PC-9 (cell line): ENCODE data around the gene SLC6A6. TPM values are rescaled to one million over a fixed set of nuclear protein-coding genes. Genes with fewer than 3 reads are reported as not detected.
A peak's percentile ranks its signal among the peaks of the same experiment; 100 is the strongest.

Experiments
- Bru-seq: library from RNA; stranded (reverse); fragments of 400-500 nt; gene quantifications from one replicate; lab custom pipeline; 2021; lab: Mats Ljungman, UMichigan
- BruChase-seq, 2 experiments: library from RNA; stranded (reverse); fragments of 400-500 nt; gene quantifications; one replicate each; lab custom pipeline; 2021; lab: Mats Ljungman, UMichigan
- BruUV-seq: library from RNA; stranded (reverse); fragments of 400-500 nt; replicated peaks from 2 replicates; lab custom pipeline; 2021; lab: Mats Ljungman, UMichigan
- CTCF ChIA-PET: fragments of 300-600 bp; sonication (Branson Sonifier 250); formaldehyde crosslinking; loops from one replicate; lab custom pipeline; 2022; ENCODE audit warnings: antibody characterized with exemption; lab: Charles Lee
- POLR2A ChIA-PET: fragments of 300-600 bp; sonication (Branson Sonifier 250); formaldehyde crosslinking; loops from one replicate; lab custom pipeline; 2022; ENCODE audit warnings: antibody characterized with exemption; ENCODE audit not compliant: unreplicated experiment; lab: Charles Lee
- DNase-seq, 2 experiments: peaks; one replicate each; pipeline versions ENCODE4 v3.0.0 to v3.0.0-alpha.2; 2015 to 2022; ENCODE audit warnings: mixed read lengths in 1 of 2
- H2AFZ ChIP-seq: fragments of 200-600 bp; sonication (generic); 2 replicates; pipeline ENCODE4 v1.8.1; 2017; ENCODE audit warnings: antibody characterized with exemption
- H3F3A ChIP-seq: fragments of 200-600 bp; sonication (generic); 2 replicates; pipeline ENCODE4 v1.8.1; 2017; ENCODE audit warnings: antibody characterized with exemption, mild to moderate bottlenecking, low read depth; ENCODE audit not compliant: insufficient read depth
- H3K27ac ChIP-seq: fragments of 200-600 bp; sonication (generic); 2 replicates; pipeline ENCODE4 v1.6.1; 2016; ENCODE audit warnings: mixed run types
- H3K27me3 ChIP-seq: fragments of 200-600 bp; sonication (generic); 2 replicates; pipeline ENCODE4 v1.6.1; 2016; ENCODE audit warnings: low read depth, mixed run types; ENCODE audit not compliant: insufficient read depth
- H3K36me3 ChIP-seq: fragments of 200-600 bp; sonication (generic); 2 replicates; pipeline ENCODE4 v1.6.1; 2016; ENCODE audit warnings: low read depth, mixed run types
- H3K4me1 ChIP-seq: fragments of 200-600 bp; sonication (generic); replicated peaks from 2 replicates; pipeline ENCODE4 v1.6.1; 2016; ENCODE audit warnings: mixed run types; ENCODE audit not compliant: insufficient read depth
- H3K4me2 ChIP-seq: fragments of 200-600 bp; sonication (generic); 2 replicates; pipeline ENCODE4 v1.6.1; 2017; ENCODE audit warnings: mixed run types
- H3K4me3 ChIP-seq: fragments of 200-600 bp; sonication (generic); 2 replicates; pipeline ENCODE4 v1.6.1; 2016; ENCODE audit warnings: mixed run types
- H3K79me2 ChIP-seq: fragments of 200-600 bp; sonication (generic); 2 replicates; pipeline ENCODE4 v1.6.1; 2017; ENCODE audit warnings: low read depth, mixed run types
- H3K9me2 ChIP-seq: fragments of 200-600 bp; sonication (generic); 2 replicates; pipeline ENCODE4 v1.8.1; 2017; ENCODE audit warnings: mild to moderate bottlenecking; ENCODE audit not compliant: insufficient read depth
- H3K9me3 ChIP-seq: fragments of 200-600 bp; sonication (generic); 2 replicates; pipeline ENCODE4 v1.8.1; 2016; ENCODE audit warnings: low read depth; ENCODE audit not compliant: insufficient read depth
- H4K20me1 ChIP-seq: fragments of 200-600 bp; sonication (generic); 2 replicates; pipeline ENCODE4 v1.8.1; 2017; ENCODE audit not compliant: insufficient read depth
- EZH2 ChIP-seq: fragments of 200-600 bp; sonication (generic); IDR thresholded peaks from 2 replicates; pipeline ENCODE4 v1.8.0; 2017; ENCODE audit warnings: antibody characterized with exemption, low read depth
- intact Hi-C: fragments of 100-400 bp; cut with micrococcal nuclease; formaldehyde crosslinking; loops from one replicate; pipeline ENCODE4 v1.10.0; 2022; ENCODE audit not compliant: unreplicated experiment
- long read RNA-seq: library from polyadenylated mRNA; stranded (forward); transcript quantifications from one replicate; pipeline ENCODE4 v2.0.0, GENCODE V29; 2022
- total RNA-seq: library from RNA; stranded (reverse); gene quantifications from 2 replicates; pipeline ENCODE4 v1.2.3, GENCODE V29; 2021
- TF ChIP-seq, protein P1 (sequence below): fragments of 200-600 bp; sonication (generic); conservative IDR thresholded peaks from 2 replicates; pipeline ENCODE4 v1.6.1; 2017; ENCODE audit warnings: mixed run types, antibody characterized with exemption, mild to moderate bottlenecking, moderate library complexity

SLC6A6 gene
- total RNA-seq (84.9 and 122 TPM in 2 replicates), Bru-seq, nascent RNA (percentile 92 among the genes with signal in this experiment), BruChase-seq, experiment 1, labeled RNA remaining after a 2-hour chase (percentile 91 among the genes with signal in this experiment), BruChase-seq, experiment 2, labeled RNA remaining after a 6-hour chase (percentile 95 among the genes with signal in this experiment)
- long read RNA-seq, full-length matches to known transcripts: 25 of 116 reads
- long read RNA-seq, partial matches to known transcripts: 4 of 116 reads
- long read RNA-seq, other reads (novel, unspliced or antisense): 87 of 116 reads

DNA sequence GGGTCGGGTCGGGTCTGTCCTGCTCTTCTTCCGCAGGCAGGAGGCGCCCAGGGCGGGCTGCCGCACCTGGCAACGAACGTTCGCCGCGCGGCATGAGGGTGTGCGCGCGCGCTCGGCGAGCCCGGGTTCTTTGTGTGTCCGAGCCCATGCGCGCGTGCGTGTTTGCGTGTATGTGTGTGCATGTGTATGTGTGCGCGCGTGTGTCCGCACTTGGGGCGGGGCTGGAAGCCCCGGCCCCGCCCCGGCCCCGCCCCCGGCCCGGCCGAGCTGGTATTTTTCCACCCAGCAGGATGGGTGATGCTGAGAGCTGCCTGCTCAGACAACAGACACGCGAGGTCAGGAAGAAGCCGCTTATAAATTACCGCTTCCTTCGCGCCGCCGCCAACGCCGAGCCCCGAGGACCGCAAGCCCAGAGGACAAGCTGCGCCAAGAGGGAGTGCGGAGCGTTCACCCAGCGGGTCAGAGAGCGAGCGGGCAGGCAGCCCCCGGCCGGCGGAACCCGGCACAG, at the start of gene SLC6A6:
SLC6A6 (plus strand) TSS at position 303 of the 508 bp plus-strand sequence. CDS start 41,029 bp downstream, outside the sequence.
- peaks cover 47% of the 10 kb centered on the region for H3K79me2 ChIP-seq
- no peaks in the 10 kb centered on the region for H3K9me2 ChIP-seq
- H3K4me2 ChIP-seq: peak within 1 kb of the TSS; percentile 88
- H3K27me3 ChIP-seq: no peaks in the 10 kb centered on the region
- H2AFZ ChIP-seq: peak within 1 kb of the TSS; percentile 84
- peak; percentile 82 to 97 for DNase-seq
- 0 out of 2 replicates have a peak, but pooled peaks cover 9% of the 10 kb centered on the region for H3K36me3 ChIP-seq
- peaks cover 12% of the 10 kb centered on the region; the same call in 1 of the 2 replicates for H4K20me1 ChIP-seq
- H3K27ac ChIP-seq: peak within 1 kb of the TSS; percentile 99
- no TSS peak for BruUV-seq
- peaks cover 39% of the 10 kb centered on the region for H3K4me1 ChIP-seq
- no peaks in the 10 kb centered on the region for H3K9me3 ChIP-seq
- POLR2A ChIA-PET: interaction anchor here (0.6 to 1.3 kb wide), 4 partner anchors 9 to 79 kb away, joined by 3 to 7 read pairs (median 4); no protein-coding TSS in a partner anchor
- CTCF ChIA-PET: interaction anchor here (0.6 to 1.0 kb wide), 3 partner anchors 16 to 199 kb away, joined by 3 to 4 read pairs (median 3); no protein-coding TSS in a partner anchor
- H3K4me3 ChIP-seq: peak within 1 kb of the TSS; percentile 88
- no peak for TF ChIP-seq EZH2
- TF ChIP-seq, protein P1, sequence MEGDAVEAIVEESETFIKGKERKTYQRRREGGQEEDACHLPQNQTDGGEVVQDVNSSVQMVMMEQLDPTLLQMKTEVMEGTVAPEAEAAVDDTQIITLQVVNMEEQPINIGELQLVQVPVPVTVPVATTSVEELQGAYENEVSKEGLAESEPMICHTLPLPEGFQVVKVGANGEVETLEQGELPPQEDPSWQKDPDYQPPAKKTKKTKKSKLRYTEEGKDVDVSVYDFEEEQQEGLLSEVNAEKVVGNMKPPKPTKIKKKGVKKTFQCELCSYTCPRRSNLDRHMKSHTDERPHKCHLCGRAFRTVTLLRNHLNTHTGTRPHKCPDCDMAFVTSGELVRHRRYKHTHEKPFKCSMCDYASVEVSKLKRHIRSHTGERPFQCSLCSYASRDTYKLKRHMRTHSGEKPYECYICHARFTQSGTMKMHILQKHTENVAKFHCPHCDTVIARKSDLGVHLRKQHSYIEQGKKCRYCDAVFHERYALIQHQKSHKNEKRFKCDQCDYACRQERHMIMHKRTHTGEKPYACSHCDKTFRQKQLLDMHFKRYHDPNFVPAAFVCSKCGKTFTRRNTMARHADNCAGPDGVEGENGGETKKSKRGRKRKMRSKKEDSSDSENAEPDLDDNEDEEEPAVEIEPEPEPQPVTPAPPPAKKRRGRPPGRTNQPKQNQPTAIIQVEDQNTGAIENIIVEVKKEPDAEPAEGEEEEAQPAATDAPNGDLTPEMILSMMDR: peak; percentile 57
- H3F3A ChIP-seq: peaks cover 52% of the 10 kb centered on the region
- intact Hi-C loops: loop anchor here (1.0 to 10.0 kb wide), 7 partner anchors 30 to 198 kb away; no protein-coding TSS in a partner anchor

DNA sequence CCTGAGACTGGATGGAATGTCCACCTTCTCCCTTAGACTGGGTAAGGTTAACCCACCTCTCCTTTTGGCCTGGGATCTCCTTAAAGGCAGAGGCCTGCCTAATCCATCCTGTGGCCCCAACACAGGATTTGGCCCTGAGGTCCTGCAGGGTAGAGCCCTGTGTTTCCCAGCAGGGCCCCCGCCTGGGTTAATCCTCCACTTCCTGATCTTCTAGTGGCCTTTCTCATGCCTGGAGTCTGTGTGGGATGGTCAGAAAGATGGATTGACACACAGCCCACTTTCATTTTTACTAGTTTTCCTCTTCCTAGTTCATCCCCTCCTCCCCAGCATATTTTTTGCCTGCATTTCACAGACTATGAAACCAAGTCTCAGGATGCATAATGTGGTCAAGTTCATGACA, 48.9 kb upstream of the SLC6A6 start:
- H3K36me3 ChIP-seq: no peaks in the 10 kb centered on the region
- H3K27me3 ChIP-seq: no peaks in the 10 kb centered on the region
- H3K9me3 ChIP-seq: no peaks in the 10 kb centered on the region
- intact Hi-C loops: no loop called here
- H3K4me3 ChIP-seq: no peak overlapping the region
- TF ChIP-seq, protein P1: no peak
- TF ChIP-seq EZH2: no peak
- no peaks in the 10 kb centered on the region for H3K4me1 ChIP-seq
- H3F3A ChIP-seq: peaks cover 3% of the 10 kb centered on the region; the same call in 1 of the 2 replicates
- BruUV-seq: no TSS peak
- DNase-seq: no peak
- no peak overlapping the region for H2AFZ ChIP-seq
- no peaks in the 10 kb centered on the region for H3K9me2 ChIP-seq
- H4K20me1 ChIP-seq: no peaks in the 10 kb centered on the region
- no peak overlapping the region for H3K4me2 ChIP-seq
- POLR2A ChIA-PET: no interaction called here
- CTCF ChIA-PET: interaction anchor here (0.7 kb wide), 1 partner anchor 26 kb away, joined by 11 read pairs; no protein-coding TSS in a partner anchor
- no peaks in the 10 kb centered on the region for H3K79me2 ChIP-seq
- no peak overlapping the region for H3K27ac ChIP-seq

DNA sequence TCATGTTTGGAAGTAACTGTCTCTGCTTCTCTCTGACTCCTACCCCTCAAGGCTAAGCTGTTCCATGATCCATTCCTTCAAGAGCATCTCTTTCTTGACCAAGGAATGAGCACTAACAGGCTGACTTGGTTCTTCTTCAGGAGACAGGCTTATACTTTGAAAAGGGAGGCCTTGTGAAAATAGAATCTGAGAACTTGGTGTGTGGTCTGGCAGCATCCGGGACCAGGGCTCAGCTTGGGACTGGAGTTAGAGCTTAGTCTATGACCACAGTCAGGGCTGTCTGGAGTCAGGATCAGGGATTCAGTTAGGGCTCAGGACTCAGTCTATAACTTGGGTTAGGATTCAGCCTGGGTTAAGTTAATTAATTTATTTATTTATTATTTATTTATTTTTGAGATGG, 44.9 kb upstream of the SLC6A6 start:
- intact Hi-C loops: no loop called here
- TF ChIP-seq EZH2: no peak
- TF ChIP-seq, protein P1: no peak

More for the DNA sequence above, 44.9 kb upstream of the SLC6A6 start:
- H3K4me2 ChIP-seq: no peak overlapping the region
- ChIA-PET CTCF (no interaction called here), POLR2A (no interaction called here)
- no peaks in the 10 kb centered on the region for H3K9me3 ChIP-seq
- H3K27ac ChIP-seq: no peak overlapping the region
- no peak overlapping the region for H3K4me3 ChIP-seq
- BruUV-seq: no TSS peak
- H3K79me2 ChIP-seq: no peaks in the 10 kb centered on the region
- H3K9me2 ChIP-seq: no peaks in the 10 kb centered on the region
- DNase-seq: no peak
- H3F3A ChIP-seq: peaks cover 3% of the 10 kb centered on the region; the same call in 1 of the 2 replicates
- H3K4me1 ChIP-seq: no peaks in the 10 kb centered on the region
- no peak overlapping the region for H2AFZ ChIP-seq
- no peaks in the 10 kb centered on the region for H3K36me3 ChIP-seq
- H4K20me1 ChIP-seq: no peaks in the 10 kb centered on the region
- no peaks in the 10 kb centered on the region for H3K27me3 ChIP-seq
